B cell (primary cell): Measurements from ENCODE around the gene FLNA.

Experiments used
- EZH2 ChIP-seq: IDR thresholded peaks from 2 replicates; pipeline ENCODE4 v1.6.1; 2012; ENCODE audit warnings: borderline replicate concordance, low read depth, mild to moderate bottlenecking, moderate library complexity, low read length; ENCODE audit not compliant: insufficient read depth, poor library complexity, severe bottlenecking
- TF ChIP-seq, protein P1 (sequence below): fragments of 200-600 bp; IDR thresholded peaks from one replicate; pipeline ENCODE4 v1.8.0; 2022; ENCODE audit warnings: antibody characterized with exemption, mild to moderate bottlenecking

DNA sequence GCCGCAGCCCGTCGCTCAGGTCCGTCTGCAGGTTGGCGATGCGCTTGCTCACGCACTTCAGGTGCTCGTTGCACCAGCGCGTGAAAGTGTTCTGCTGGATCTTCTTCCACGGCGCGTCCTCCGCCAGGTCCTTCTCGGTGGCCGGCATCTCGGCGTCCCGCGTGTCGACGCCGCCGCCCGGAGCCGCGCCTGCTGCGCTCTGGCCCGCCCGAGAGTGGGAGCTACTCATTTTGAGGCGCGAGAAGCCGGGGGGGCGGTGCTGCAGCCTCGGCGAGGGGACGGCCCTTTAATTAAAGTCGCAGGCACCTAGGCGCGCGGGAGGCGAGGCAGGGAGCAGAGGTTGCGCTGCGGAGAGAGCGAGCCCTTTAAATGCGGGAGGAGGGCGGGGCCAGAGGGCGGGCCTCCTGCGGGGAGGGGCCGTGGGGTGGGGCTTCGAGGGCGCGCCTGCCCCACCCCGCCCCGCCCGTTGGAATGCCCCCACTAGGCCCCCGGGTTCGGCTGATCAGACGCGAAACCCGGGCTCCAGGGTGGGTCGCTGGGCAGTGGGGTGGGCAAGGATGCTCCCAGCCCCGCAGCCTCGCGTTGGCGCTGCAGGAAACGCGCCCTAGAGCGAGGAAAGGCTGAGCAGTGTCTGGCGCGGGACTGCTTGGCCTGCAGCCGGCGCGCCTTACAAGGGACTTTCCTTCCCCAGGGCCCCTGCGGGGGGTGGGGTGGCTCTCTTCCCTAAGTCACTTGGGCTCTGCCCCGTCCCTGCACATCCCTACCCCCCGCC is 3.2 kb downstream of the FLNA start:
- TF ChIP-seq, protein P1, sequence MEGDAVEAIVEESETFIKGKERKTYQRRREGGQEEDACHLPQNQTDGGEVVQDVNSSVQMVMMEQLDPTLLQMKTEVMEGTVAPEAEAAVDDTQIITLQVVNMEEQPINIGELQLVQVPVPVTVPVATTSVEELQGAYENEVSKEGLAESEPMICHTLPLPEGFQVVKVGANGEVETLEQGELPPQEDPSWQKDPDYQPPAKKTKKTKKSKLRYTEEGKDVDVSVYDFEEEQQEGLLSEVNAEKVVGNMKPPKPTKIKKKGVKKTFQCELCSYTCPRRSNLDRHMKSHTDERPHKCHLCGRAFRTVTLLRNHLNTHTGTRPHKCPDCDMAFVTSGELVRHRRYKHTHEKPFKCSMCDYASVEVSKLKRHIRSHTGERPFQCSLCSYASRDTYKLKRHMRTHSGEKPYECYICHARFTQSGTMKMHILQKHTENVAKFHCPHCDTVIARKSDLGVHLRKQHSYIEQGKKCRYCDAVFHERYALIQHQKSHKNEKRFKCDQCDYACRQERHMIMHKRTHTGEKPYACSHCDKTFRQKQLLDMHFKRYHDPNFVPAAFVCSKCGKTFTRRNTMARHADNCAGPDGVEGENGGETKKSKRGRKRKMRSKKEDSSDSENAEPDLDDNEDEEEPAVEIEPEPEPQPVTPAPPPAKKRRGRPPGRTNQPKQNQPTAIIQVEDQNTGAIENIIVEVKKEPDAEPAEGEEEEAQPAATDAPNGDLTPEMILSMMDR: no peak
- no peak for TF ChIP-seq EZH2
